Naive thymus-derived CD4-positive, alpha-beta T cell (primary cell): Measurements from ENCODE around the gene GRAMD1B. TPM values are rescaled to one million over a fixed set of nuclear protein-coding genes. Genes with fewer than 3 reads are reported as not detected.
"Not testable (repeated sequence)": the region's sequence is repeated elsewhere in the genome, so short reads cannot be mapped to it uniquely, and the experiment has no call there.

Experiments
- ATAC-seq: fragments of 150-1000 bp; cut with Tn5 transposase; 2 replicates; pipeline ENCODE4 v1.10.0; 2021; ENCODE audit warnings: mild to moderate bottlenecking, moderate library complexity
- CTCF ChIA-PET: fragments of 350-600 bp; sonication (Branson Sonifier 250); formaldehyde crosslinking; loops from one replicate; lab custom pipeline; 2021; ENCODE audit warnings: antibody characterized with exemption; lab: Charles Lee
- POLR2A ChIA-PET: fragments of 350-600 bp; sonication (Branson Sonifier 250); formaldehyde crosslinking; loops from one replicate; lab custom pipeline; 2021; ENCODE audit warnings: antibody characterized with exemption, inconsistent platforms; lab: Charles Lee
- DNase-seq, 9 donors: peaks; one replicate each; pipeline versions ENCODE4 v3.0.0 to v3.0.0-alpha.2; 2020 to 2022; ENCODE audit warnings: mixed read lengths in 1 of 9
- H3K27ac ChIP-seq: one replicate; pipeline ENCODE4 v1.7.0; 2013; ENCODE audit warnings: mild to moderate bottlenecking, low read depth, low read length, moderate library complexity
- H3K27me3 ChIP-seq, 2 donors: one replicate each; pipeline ENCODE4 v1.7.0; 2013; ENCODE audit warnings: low read length in 2 of 2, mild to moderate bottlenecking in 2 of 2, moderate library complexity in 2 of 2; ENCODE audit not compliant: control insufficient read depth in 2 of 2, insufficient read depth in 2 of 2
- H3K36me3 ChIP-seq, 3 experiments: 1 replicate in 2 of 3; 2 replicates in 1 of 3; pipeline ENCODE4 v1.7.0; 2013; ENCODE audit warnings: low read length in 3 of 3, mild to moderate bottlenecking in 3 of 3, moderate library complexity in 1 of 3; ENCODE audit not compliant: insufficient read depth in 3 of 3, control insufficient read depth in 2 of 3
- H3K4me1 ChIP-seq, 2 donors: one replicate each; pipeline ENCODE4 v1.7.0; 2013; ENCODE audit warnings: low read length in 2 of 2, mild to moderate bottlenecking in 2 of 2, moderate library complexity in 1 of 2; ENCODE audit not compliant: control insufficient read depth in 2 of 2, insufficient read depth in 2 of 2
- H3K4me3 ChIP-seq: 2 replicates; pipeline ENCODE4 v1.7.0; 2013; ENCODE audit warnings: mild to moderate bottlenecking, low read length
- H3K9me3 ChIP-seq, 3 experiments: 1 replicate in 2 of 3; 2 replicates in 1 of 3; pipeline ENCODE4 v1.7.0; 2013; ENCODE audit warnings: low read length in 3 of 3; ENCODE audit not compliant: control insufficient read depth in 2 of 3
- H3K27ac Mint-ChIP-seq, 9 donors: one replicate each; pipeline ENCODE4 v1.8.0; 2020 to 2022; ENCODE audit warnings: mixed read lengths in 9 of 9, mild to moderate bottlenecking in 8 of 9, moderate library complexity in 5 of 9, inconsistent platforms in 2 of 9
- H3K27me3 Mint-ChIP-seq, 5 donors: one replicate each; pipeline ENCODE4 v1.8.0; 2021 to 2022; ENCODE audit warnings: mixed read lengths in 5 of 5, mild to moderate bottlenecking in 1 of 5
- H3K36me3 Mint-ChIP-seq, 5 donors: one replicate each; pipeline ENCODE4 v1.8.0; 2020 to 2022; ENCODE audit warnings: mixed read lengths in 5 of 5, mild to moderate bottlenecking in 3 of 5, inconsistent platforms in 1 of 5
- H3K4me1 Mint-ChIP-seq, 7 donors: one replicate each; pipeline ENCODE4 v1.8.0; 2020 to 2022; ENCODE audit warnings: mixed read lengths in 7 of 7, mild to moderate bottlenecking in 3 of 7, inconsistent platforms in 1 of 7
- H3K4me3 Mint-ChIP-seq, 10 donors: one replicate each; pipeline ENCODE4 v1.8.0; 2020 to 2022; ENCODE audit warnings: mild to moderate bottlenecking in 10 of 10, mixed read lengths in 10 of 10, moderate library complexity in 6 of 10, inconsistent platforms in 2 of 10
- H3K9me3 Mint-ChIP-seq, 11 donors: one replicate each; pipeline ENCODE4 v1.8.0; 2020 to 2022; ENCODE audit warnings: mixed read lengths in 11 of 11, mild to moderate bottlenecking in 4 of 11, inconsistent platforms in 1 of 11, moderate library complexity in 1 of 11
- intact Hi-C, 2 donors: fragments of 100-400 bp; cut with micrococcal nuclease; formaldehyde crosslinking; loops; one replicate each; pipeline ENCODE4 v1.15.1; 2023
- polyA plus RNA-seq, 2 donors: library from polyadenylated mRNA; unstranded; fragments of 300-500 nt; fragmentation: Illumina TruSeq; gene quantifications; one replicate each; pipeline ENCODE4 v1.2.3, GENCODE V29; 2021
- total RNA-seq, 6 experiments: library from RNA in 5 of 6; stranded (reverse) in 5 of 6; gene quantifications; 1 replicate in 5 of 6; 2 replicates in 1 of 6; pipeline ENCODE4 v1.2.3 and lab custom pipeline; 2021 to 2026

The GRAMD1B gene
- total and polyA plus RNA-seq, 7 experiments from 2014 or later = 1.7 to 88.9 (median 10.0) TPM

- Mint-ChIP-seq H3K36me3 (peaks cover 0 to 8% (median 0%) of the 10 kb centered on the region in 5 donors), H3K27me3 (peaks cover 0 to 3% (median 0%) of the 10 kb centered on the region in 5 donors), H3K27ac (peak overlapping the region in 1 of 9 donors; percentile 58), H3K4me3 (no peak overlapping the region), H3K4me1 (peaks cover 4 to 50% (median 6%) of the 10 kb centered on the region in 7 donors), H3K9me3 (peaks cover 0 to 1% (median 0%) of the 10 kb centered on the region in 11 donors)
- H3K36me3 ChIP-seq = no peaks in the 10 kb centered on the region
- H3K4me3 ChIP-seq = no peak overlapping the region
- H3K27me3 ChIP-seq = no peaks in the 10 kb centered on the region
- DNase-seq (peak; percentile 19 to 75 (median 50)), ATAC-seq (peak; percentile 96)
- H3K4me1 ChIP-seq = peaks cover 0 to 3% of the 10 kb centered on the region in 2 donors
- POLR2A ChIA-PET = no interaction called here
- no peaks in the 10 kb centered on the region for H3K9me3 ChIP-seq
- intact Hi-C loops = loop anchor here (1.0 to 2.0 kb wide), 4 partner anchors 44 to 196 kb away; no protein-coding TSS in a partner anchor
- H3K27ac ChIP-seq = no peak overlapping the region
- CTCF ChIA-PET = interaction anchor here (0.8 to 0.9 kb wide), 2 partner anchors 12 to 65 kb away, joined by 3 read pairs; no protein-coding TSS in a partner anchor
Observed at GRCh38 chr11:123511037-123511870, 81.2 kb downstream of the GRAMD1B start.

- H3K27me3 ChIP-seq, H3K9me3 ChIP-seq, CTCF ChIA-PET, H3K27ac Mint-ChIP-seq, H3K9me3 Mint-ChIP-seq, ATAC-seq, intact Hi-C loops, H3K4me3 Mint-ChIP-seq, H3K36me3 ChIP-seq, H3K27ac ChIP-seq, H3K27me3 Mint-ChIP-seq, POLR2A ChIA-PET, H3K4me3 ChIP-seq, DNase-seq: not testable (repeated sequence)
- Mint-ChIP-seq H3K36me3 (peaks cover 0 to 12% (median 0%) of the 10 kb centered on the region in 5 donors), H3K4me1 (peaks cover 4 to 57% (median 6%) of the 10 kb centered on the region in 7 donors)
- peaks cover 0 to 13% of the 10 kb centered on the region in 2 donors for H3K4me1 ChIP-seq
Observed at GRCh38 chr11:123513309-123513708, 83.2 kb downstream of the GRAMD1B start.

GRCh38 chr11:123516238-123516637, 86.2 kb downstream of the GRAMD1B start:
- Mint-ChIP-seq H3K27me3 (no peaks in the 10 kb centered on the region), H3K36me3 (peaks cover 0 to 16% (median 6%) of the 10 kb centered on the region in 5 donors), H3K9me3 (peaks cover 0 to 7% (median 4%) of the 10 kb centered on the region in 11 donors), H3K4me3 (no peak overlapping the region), H3K27ac (no peak overlapping the region), H3K4me1 (peaks cover 0 to 54% (median under 1%) of the 10 kb centered on the region in 7 donors)
- ATAC-seq (no peak), DNase-seq (no peak)
- no peaks in the 10 kb centered on the region for H3K9me3 ChIP-seq
- H3K36me3 ChIP-seq = no peaks in the 10 kb centered on the region
- no peak overlapping the region for H3K27ac ChIP-seq
- ChIA-PET CTCF (no interaction called here), POLR2A (no interaction called here)
- intact Hi-C loops = no loop called here
- H3K4me1 ChIP-seq = peaks cover 0 to 18% of the 10 kb centered on the region in 2 donors
- no peaks in the 10 kb centered on the region for H3K27me3 ChIP-seq
- no peak overlapping the region for H3K4me3 ChIP-seq

GRCh38 chr11:123517559-123518364, 87.7 kb downstream of the GRAMD1B start:
- H3K36me3 ChIP-seq = no peaks in the 10 kb centered on the region
- POLR2A ChIA-PET = interaction anchor here (0.6 kb wide), 1 partner anchor 11 kb away, joined by 3 read pairs; no protein-coding TSS in a partner anchor
- no peak overlapping the region for H3K4me3 ChIP-seq
- intact Hi-C loops = no loop called here
- Mint-ChIP-seq H3K36me3 (peaks cover 0 to 22% (median 6%) of the 10 kb centered on the region in 5 donors), H3K27ac (peak overlapping the region in 1 of 9 donors; percentile 1), H3K4me1 (peaks cover 0 to 48% (median 0%) of the 10 kb centered on the region in 7 donors), H3K27me3 (no peaks in the 10 kb centered on the region), H3K4me3 (no peak overlapping the region), H3K9me3 (peaks cover 0 to 11% (median 5%) of the 10 kb centered on the region in 11 donors)
- CTCF ChIA-PET = no interaction called here
- no peaks in the 10 kb centered on the region for H3K9me3 ChIP-seq
- no peaks in the 10 kb centered on the region for H3K27me3 ChIP-seq
- no peak for DNase-seq
- peaks cover 0 to 18% of the 10 kb centered on the region in 2 donors for H3K4me1 ChIP-seq
- ATAC-seq = no peak
- H3K27ac ChIP-seq = no peak overlapping the region

GRCh38 chr11:123518496-123519054, 88.5 kb downstream of the GRAMD1B start:
- peak; percentile 52 for ATAC-seq
- Mint-ChIP-seq H3K27ac (no peak overlapping the region), H3K4me1 (peaks cover 0 to 42% (median 0%) of the 10 kb centered on the region in 7 donors), H3K4me3 (no peak overlapping the region), H3K9me3 (peaks cover 0 to 11% (median 5%) of the 10 kb centered on the region in 11 donors), H3K27me3 (no peaks in the 10 kb centered on the region), H3K36me3 (peaks cover 0 to 22% (median 6%) of the 10 kb centered on the region in 5 donors)
- Histone ChIP-seq H3K27me3 (no peaks in the 10 kb centered on the region), H3K4me1 (peaks cover 0 to 18% of the 10 kb centered on the region in 2 donors), H3K9me3 (no peaks in the 10 kb centered on the region), H3K4me3 (no peak overlapping the region), H3K27ac (no peak overlapping the region), H3K36me3 (no peaks in the 10 kb centered on the region)
- ChIA-PET POLR2A (interaction anchor here (0.6 kb wide), 1 partner anchor 11 kb away, joined by 3 read pairs; no protein-coding TSS in a partner anchor), CTCF (no interaction called here)
- intact Hi-C loops = no loop called here
- DNase-seq = no peak
